Stimulated activated CD8-positive, alpha-beta memory T cell treated with anti-CD3 and anti-CD28 coated beads, Interleukin-4, amount 100 ng/mL, for 48 hours (primary cell): Measurements from ENCODE around the gene CUL4A.
A peak's percentile ranks its signal among the peaks of the same experiment; 100 is the strongest.
"Not testable (repeated sequence)": the region's sequence is repeated elsewhere in the genome, so short reads cannot be mapped to it uniquely, and the experiment has no call there.

Experiments used
- DNase-seq: peaks from one replicate; pipeline ENCODE4 v3.0.0-alpha.2; 2020

CUL4A gene

GRCh38 chr13:113209759-113210421 is 477 bp downstream of the CUL4A start:
- peak; percentile 72 for DNase-seq

- DNase-seq, result no peak
Observed at GRCh38 chr13:113210833-113211232, 1.4 kb downstream of the CUL4A start.

GRCh38 chr13:113211774-113212173 is 2.4 kb downstream of the CUL4A start:
- DNase-seq, result no peak

GRCh38 chr13:113216254-113217048 is 7.0 kb downstream of the CUL4A start:
- DNase-seq, result no peak

- no peak for DNase-seq
Observed at GRCh38 chr13:113218586-113218985, 9.2 kb downstream of the CUL4A start.

- DNase-seq, result no peak
Observed at GRCh38 chr13:113219256-113219940, 10.0 kb downstream of the CUL4A start.

- no peak for DNase-seq
Observed at GRCh38 chr13:113220141-113220598, 10.8 kb downstream of the CUL4A start.

- DNase-seq, result no peak
Observed at GRCh38 chr13:113220877-113221276, 11.5 kb downstream of the CUL4A start.

- DNase-seq, result no peak
Observed at GRCh38 chr13:113223070-113223469, 13.7 kb downstream of the CUL4A start.

- no peak for DNase-seq
Observed at GRCh38 chr13:113224486-113224885, 15.1 kb downstream of the CUL4A start.

- DNase-seq, result no peak
Observed at GRCh38 chr13:113225515-113225914, 16.1 kb downstream of the CUL4A start.

GRCh38 chr13:113226873-113227450 is 17.5 kb downstream of the CUL4A start:
- no peak for DNase-seq

GRCh38 chr13:113229161-113229560 is 19.7 kb downstream of the CUL4A start:
- no peak for DNase-seq

- DNase-seq, result no peak
Observed at GRCh38 chr13:113229791-113230190, 20.4 kb downstream of the CUL4A start.

GRCh38 chr13:113231306-113232207 is 22.1 kb downstream of the CUL4A start:
- DNase-seq, result no peak

- no peak for DNase-seq
Observed at GRCh38 chr13:113232208-113233003, 23.0 kb downstream of the CUL4A start.

- DNase-seq, result no peak
Observed at GRCh38 chr13:113233101-113233500, 23.7 kb downstream of the CUL4A start.

GRCh38 chr13:113238536-113238935 is 29.1 kb downstream of the CUL4A start:
- no peak for DNase-seq

GRCh38 chr13:113239357-113239756 is 29.9 kb downstream of the CUL4A start:
- DNase-seq, result no peak

GRCh38 chr13:113239986-113240385 is 30.6 kb downstream of the CUL4A start:
- no peak for DNase-seq

GRCh38 chr13:113241623-113242022 is 32.2 kb downstream of the CUL4A start:
- not testable (repeated sequence) for DNase-seq
